Fibroblast of skin of abdomen (primary cell): Measurements from ENCODE around the gene SRL.
"Not testable (repeated sequence)": the region's sequence is repeated elsewhere in the genome, so short reads cannot be mapped to it uniquely, and the experiment has no call there.

Source experiments
- DNase-seq: peaks from one replicate; pipeline ENCODE4 v3.0.0-alpha.2; 2013

The SRL gene

GRCh38 chr16:4158143-4159093 lies 83.5 kb downstream of the SRL start:
- DNase-seq: no peak

GRCh38 chr16:4157376-4157825 lies 84.5 kb downstream of the SRL start:
- DNase-seq: no peak

- not testable (repeated sequence) for DNase-seq
Observed at GRCh38 chr16:4156503-4156902, 85.4 kb downstream of the SRL start.

- DNase-seq: not testable (repeated sequence)
Observed at GRCh38 chr16:4153364-4153763, 88.5 kb downstream of the SRL start.

DNA sequence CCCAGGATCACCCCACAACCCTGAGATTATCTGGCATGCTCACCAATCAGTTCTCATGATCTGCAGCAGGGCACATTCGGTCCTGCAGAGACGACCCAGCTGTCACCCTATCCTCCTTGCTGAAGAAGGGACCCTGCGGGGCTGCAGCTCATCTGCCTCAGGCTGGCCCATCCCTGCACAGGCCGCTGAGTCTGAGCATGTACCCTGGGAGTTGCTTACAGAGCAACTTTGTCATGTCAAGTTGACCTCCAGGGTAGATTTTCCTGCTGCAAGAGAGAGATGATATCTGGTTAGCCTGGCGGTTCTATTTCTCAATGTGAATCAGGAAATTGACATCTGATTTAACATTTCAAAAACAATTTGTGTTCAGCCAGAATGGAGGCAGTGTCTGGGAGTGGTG lies 89.6 kb downstream of the SRL start:
- DNase-seq: no peak

- no peak for DNase-seq
Observed at GRCh38 chr16:4147236-4147635, 94.6 kb downstream of the SRL start.

DNA sequence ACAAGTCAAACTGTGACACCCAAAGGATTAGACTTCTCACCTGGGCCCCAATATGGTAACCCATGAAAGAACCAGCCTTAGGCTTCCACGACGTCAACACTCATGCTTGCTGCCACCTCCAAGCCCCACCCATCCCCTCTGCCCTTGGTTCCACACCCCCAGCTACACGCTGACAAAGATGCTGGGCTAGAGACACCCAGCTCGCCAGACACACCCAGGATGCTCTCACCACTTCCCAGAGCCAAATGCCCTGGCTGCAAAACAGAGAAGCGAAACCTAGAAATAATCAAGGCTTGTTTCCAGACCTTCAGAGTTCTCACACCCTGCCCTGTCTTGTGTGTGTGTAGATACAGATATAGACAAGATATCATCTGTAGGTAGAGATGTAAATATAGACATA lies 99.6 kb downstream of the SRL start:
- no peak for DNase-seq

DNA sequence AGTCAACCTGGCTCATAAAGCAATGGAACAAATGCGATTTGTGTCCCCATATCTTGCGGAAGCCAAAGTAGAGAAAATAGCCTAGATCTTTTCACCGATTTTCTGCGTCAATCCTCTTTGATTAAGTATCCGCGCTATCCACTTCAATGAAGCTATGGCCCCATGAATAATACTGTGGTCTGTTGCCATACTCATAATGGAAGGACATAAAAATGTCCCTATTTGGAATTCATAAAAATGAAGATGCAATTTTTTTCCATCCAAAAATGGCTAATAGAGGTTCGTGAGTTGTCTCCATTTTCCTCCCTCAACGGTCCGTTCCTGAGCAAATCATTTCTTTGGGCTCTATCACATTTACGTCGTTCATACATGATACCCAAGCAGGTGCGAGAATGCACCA lies 100.3 kb downstream of the SRL start:
- no peak for DNase-seq

- peak; percentile 59 for DNase-seq
Observed at GRCh38 chr16:4140652-4141051, 101.2 kb downstream of the SRL start.

GRCh38 chr16:4139968-4140367 lies 101.9 kb downstream of the SRL start:
- DNase-seq: no peak
